HG03196 (cell line): Measurements from ENCODE around the gene IFI16.
"Not testable (repeated sequence)": the region's sequence is repeated elsewhere in the genome, so short reads cannot be mapped to it uniquely, and the experiment has no call there.

Experiments
- ATAC-seq: cut with Tn5 transposase; IDR thresholded peaks from one replicate; pipeline ENCODE4 v1.9.1; 2021; ENCODE audit not compliant: unreplicated experiment

The IFI16 gene

DNA sequence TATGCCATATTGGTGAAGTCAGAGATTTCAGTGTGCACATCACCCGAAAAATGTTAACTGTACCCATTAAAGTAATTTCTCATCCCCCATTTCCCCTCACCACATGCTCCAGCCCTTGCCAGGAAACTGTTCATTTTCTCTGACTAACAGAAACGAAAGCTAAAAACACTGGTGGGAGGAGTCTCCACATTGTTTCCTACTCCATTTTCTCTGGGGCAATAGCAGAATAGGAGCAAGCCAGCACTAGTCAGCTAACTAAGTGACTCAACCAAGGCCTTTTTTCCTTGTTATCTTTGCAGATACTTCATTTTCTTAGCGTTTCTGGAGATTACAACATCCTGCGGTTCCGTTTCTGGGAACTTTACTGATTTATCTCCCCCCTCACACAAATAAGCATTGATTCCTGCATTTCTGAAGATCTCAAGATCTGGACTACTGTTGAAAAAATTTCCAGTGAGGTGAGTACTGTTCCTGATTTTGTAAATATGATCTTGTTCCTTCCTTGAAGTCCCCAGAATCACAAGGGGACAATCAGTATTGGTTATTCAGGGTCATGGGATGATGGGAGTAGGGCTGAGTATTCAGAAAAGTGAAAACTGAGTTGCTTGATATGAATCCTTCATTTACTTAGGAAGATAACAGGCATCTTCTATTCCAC is at the start of gene IFI16:
Gene IFI16, plus strand, starts transcription at position 204 of the 658 bp plus-strand sequence. CDS start 4,774 bp downstream, outside the sequence.
- ATAC-seq: peak; percentile 73

DNA sequence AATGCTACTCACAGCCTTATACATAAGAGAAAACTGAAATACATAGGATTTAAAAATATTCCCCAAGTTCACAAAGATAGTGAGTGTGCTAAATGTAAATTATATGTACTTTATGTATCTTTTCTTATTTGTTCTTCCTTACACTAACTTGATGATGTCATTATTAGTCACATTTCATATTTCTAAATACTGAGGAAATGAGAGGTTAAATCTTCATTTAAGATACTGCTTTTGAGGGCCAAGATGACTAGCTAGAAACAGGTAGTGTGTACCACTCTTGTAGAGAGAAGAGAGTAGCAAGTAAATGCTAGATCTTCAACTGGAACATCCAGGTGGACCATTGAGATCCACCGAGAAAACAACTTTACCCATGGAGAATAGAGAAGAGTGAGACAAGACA is 48.5 kb upstream of the IFI16 start:
- ATAC-seq: no peak

DNA sequence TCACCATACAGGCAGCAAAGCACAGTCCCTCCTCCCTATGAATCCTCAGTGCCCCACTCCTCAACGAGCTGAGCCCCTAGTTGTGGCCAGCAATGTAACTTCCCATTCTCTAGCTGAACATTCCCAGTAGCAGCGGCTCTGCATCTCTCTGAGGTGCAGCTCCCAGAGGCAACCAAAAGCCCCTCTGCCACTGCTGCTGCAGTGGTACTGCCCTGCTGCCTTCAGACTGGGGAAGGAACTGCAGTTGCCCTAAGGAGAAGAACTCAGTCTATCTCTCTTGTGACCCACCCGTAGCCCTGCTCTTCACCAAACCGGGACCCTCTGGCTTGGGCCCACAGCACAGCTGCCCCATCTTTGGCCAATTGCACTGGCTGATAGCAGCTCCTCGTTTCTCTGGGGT is 46.7 kb upstream of the IFI16 start:
- no peak for ATAC-seq

DNA sequence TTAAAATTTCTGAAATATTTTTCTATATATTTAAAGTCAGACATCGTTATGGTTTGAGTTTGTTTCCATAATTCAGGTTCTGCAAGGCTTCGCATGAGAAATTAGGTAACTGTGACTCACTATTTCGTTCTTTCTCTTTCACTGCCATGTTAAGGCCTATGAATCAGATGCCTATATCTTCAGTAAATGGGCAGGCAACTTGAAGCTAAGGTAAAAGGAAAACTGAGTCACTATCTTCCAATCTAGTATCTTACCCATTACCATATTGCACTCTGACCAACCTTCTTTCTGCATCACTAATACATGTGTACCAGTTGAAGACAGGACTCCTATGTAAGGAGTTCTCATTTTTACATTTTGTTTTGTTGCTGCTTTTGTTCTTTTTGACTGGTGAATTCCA is 40.5 kb upstream of the IFI16 start:
- no peak for ATAC-seq

DNA sequence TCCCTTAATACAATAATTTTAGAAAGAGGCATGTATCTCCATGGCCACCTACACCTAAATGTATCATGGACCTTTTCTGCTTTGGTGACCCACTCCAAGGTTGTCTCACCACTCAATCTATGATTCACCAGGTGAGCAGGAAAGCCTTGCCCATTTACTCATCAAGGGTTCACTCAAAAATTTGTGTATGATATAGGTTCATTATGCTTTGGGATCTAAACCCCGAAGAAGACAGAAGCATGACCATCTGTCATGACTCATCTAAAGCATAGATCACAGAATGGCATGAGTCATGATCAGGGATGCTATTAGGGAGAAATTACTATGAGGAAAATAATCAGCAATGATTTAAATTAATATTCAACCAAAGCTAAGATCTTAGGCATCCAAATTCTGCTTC is 39.9 kb upstream of the IFI16 start:
- ATAC-seq: no peak

DNA sequence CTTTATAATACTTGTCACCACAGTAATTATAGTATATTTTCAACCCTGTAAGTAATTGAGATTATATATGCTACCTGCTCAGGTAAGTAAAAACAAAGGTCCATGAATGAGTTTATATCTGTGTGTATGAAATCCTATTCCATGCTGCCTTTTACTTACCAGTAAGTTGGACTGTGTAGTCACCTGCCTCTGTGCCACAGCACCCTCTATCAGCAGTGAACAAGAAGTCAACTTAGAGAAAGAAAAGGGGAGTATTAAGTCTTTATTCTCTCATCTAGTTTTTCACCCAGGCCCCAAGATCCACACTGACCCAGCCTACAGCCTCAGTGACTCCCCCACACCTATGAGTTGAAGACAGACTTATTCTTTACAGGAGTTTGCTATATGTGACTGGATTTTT is 36.9 kb upstream of the IFI16 start:
- ATAC-seq: no peak

DNA sequence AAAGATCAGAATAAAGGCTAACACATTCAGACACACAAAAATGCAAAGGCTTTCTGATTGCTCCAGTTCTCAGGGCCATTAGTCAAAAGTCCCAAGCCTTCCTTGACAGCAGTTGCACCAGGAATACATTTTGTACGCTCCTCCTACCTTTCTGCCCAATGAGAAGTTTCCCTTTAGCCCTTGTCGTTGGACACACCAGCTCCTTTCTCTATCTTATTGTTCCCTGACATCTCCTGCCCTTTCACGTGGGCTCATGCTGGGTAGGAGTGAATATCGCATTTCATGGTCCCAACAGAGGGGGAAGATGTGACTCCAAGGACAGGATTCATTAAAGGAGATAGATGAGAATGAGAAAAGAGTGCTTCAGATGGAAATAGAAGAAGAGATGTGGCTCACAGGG is 33.5 kb upstream of the IFI16 start:
- ATAC-seq: no peak

DNA sequence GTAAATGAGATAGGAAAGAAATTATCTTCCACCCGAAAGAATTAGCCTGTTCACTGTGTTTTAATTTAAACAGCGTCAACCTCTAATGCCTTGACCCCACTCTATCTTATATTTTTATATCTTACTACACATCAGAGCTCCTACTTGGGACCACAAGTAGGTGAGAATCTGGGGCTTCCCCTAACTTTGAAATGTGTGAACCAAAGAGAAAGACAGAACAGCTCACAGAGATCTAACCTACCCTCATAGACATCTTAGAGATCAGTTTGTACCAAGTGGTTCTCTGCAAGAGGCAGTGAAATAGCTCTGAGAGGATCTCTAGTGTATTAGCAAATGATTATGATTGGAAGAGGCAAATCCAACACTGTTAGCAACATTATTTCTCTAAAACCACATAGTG is 31.0 kb upstream of the IFI16 start:
- ATAC-seq: no peak

DNA sequence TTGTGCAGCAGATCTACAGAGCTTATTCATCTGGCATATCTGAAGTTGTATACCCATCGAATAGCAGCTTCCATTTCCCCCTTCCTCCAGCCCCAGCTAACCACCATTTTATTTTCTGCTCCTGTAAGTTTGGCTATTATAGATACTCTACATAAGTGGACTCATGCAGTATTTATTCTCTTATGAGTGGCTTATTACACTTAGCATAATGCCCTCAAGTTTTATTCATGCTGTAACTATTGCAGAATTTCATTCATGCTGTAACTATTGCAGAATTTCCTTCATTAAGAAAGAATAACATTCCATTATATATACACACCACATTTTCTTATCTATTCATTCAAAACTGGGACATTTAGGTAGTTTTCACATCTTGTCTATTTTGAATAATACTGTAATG is 30.5 kb upstream of the IFI16 start:
- ATAC-seq: no peak

DNA sequence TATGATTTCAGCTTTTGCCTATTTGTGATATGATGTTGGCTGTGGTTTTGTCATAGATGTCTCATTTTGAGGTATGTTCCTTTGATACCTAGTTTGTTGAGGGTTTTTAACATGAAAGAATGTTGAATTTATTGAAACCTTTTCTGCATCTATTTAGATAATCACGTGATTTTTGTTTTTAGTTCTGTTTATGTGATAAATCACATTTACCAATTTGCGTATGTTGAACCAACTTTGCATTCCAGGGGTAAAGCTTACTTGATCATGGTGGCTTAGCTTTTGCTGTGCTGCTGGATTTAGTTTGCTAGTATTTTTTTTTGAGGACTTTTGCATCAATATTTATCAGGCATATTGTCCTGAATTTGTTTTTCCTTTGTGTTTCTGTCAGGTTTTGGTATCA is 26.5 kb upstream of the IFI16 start:
- no peak for ATAC-seq

DNA sequence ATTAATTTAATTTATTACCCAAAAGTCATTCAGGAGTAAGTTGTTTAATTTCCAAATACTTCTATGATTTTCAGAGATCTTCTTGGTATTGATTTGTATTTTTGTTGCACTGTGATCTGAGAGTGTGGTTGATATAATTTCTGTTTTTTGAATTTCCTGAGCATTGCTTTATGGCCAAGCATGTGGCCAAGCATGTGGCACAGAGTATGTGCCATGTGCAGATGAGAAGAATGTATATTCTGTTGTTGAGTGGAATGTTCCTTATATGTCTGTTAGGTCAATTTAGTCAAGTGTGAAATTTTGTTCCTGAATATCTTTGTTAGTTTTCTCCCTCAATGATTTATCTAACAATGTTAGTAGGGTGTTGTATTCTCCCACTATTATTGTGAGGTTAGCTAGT is 25.3 kb upstream of the IFI16 start:
- no peak for ATAC-seq

DNA sequence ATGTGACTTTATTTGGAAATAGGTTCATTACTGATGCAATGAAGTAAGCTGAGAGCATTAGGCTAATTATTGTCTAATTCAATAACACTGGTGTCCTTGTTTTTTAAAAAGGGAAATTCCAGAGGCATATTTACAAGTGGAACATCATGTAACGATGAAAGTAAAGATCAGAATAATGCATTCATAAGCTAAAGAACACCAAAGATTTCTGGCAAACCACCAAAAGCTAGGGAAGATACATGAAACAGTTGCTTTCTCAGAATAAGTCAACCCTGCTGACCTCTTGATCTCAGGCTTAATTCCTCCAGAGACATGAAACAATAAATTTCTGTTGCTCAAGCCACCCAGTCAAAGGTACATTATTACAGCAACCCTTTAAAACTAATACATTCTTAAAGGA is 20.3 kb upstream of the IFI16 start:
- no peak for ATAC-seq

DNA sequence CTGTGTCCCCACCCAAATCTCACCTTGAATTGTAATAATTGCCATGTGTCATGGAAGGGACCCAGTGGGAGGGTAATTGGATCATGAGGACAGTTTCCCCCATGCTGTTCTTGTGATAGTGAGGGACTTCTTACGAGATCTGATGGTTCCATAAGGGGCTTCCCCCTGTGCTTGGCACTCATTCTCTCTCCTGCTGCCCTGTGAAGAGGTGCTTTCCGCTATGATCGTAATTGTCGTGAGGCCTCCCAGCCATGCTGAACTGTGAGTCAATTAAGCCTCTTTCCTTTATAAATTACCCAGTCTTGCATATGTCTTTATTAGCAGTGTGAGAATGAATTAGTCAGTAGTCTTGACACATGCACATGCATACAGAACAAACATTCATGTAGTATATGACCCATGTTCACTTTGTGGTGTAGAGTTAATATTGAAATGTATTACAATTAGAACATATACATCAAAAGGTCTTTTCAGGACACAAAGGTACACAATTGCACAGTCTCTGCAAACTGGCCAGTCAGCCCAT is 16.9 kb upstream of the IFI16 start:
- no peak for ATAC-seq

DNA sequence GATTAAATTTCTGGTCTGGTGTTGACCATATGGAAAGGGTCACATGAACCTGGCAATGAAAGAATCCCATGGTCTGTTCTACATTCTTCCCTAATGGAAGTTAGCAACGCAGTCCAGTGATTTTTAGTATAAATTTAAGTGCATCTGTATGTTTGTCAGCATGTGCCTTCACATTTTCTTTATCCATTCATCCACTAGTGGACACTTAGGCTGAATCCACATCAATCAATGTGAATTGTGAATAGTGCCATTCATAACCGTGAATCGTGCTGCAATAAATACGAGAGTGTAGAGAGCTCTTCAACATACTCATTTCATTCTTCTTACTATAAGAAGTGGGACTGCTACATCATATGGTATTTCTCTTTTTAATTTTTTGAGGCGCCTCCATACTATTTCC is 12.7 kb upstream of the IFI16 start:
- ATAC-seq: no peak

DNA sequence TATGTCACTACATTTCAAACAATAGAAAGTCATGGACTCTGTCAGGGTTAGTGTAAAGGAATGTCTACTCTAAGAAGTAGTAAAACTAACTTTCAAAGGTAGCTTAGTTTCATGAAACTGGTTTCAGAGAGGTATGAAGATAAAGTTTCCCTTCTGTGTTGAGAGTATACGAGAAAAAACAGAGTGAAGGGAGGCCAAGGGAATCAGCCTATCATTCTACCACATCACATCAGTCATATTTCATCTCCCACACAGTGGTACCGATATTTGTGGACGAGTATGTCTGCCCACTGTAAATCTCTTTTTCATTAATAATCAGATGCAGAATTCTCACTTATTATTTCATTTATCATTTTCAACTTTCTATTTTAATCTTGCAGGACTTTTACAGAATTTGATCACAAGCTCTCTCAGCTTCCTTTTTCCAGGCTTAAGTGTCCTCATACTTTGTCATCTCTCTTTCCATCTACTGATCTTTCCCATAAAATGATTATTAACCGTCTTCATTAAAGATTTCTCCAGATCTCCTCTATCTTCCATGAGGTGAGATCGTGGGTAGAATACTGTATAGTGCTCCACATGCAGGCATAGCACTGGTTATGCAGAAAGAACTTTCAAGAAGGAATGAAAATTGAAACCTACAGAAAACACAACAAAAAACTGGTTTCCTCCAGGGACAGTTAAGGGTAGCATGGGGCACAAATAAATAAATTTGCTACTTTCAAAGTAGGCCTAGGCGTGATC is 11.5 kb upstream of the IFI16 start:
- ATAC-seq: no peak

DNA sequence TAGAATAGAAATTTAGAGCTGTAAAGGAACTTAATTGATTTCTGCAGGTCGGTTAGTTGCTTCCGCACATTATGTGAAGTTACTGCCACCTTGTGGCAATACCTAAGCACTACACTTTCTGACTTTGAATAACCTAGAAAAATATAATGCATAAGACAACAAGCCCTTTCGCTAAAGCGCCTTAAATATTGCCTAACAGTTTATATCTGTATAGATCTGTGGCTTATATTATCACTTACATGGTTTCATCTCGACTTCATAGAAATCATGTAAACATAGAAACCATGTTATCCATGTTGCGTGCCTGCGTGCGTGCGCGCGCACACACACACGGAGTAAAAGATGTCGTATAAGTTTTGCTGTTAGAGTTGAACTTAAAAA is 10.9 kb upstream of the IFI16 start:
- ATAC-seq: no peak

DNA sequence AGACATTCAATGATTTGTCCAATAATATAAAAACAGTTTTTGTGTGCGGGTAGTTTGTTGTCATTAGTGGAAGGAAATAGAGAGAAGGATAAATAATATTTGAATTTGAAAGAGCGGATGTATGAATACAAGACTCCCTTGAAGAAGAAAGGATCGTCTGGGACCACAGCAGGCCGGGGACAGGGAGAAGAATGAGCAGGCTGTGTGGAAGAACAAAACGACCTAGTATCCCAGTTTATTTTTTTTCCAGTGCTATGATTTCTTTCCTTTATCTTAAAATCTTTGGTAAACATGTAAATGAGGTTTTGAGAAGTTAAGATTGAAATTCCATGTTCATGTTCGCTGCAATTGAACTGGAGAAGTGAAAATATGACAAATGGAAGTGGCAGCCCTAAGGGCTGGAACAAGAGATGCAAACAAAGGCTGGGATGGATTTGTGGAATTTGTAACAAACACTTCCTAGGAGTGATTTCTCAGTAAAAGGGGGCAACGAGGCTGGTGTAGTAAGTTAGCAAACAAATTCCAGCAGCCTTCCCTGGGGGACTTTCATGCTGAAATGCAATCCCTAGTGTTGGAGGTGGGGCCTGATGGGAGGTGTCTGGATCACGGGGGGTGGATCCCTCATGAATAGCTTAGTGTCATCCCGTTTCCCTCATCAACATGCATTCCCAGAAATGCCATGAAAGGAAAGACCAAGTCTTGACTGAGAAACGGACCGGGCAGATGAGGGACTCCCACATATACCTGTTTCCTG is 10.2 kb upstream of the IFI16 start:
- ATAC-seq: no peak

DNA sequence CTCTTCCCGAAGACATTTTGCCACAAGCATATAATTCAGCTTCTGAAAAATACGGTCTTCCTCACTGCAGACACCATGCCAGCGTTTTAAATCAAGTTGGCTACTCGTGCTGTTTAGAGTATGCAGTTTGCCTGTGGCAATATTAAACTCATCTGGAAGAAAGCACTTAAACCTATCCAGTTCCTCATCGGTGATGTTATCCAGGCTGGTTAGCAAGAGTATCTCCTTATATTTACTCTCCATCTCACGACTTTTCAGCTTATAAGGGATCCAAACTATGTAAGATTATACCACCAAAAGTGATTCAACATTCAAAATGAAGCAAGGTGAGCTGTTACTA is 9.7 kb upstream of the IFI16 start:
- ATAC-seq: no peak

DNA sequence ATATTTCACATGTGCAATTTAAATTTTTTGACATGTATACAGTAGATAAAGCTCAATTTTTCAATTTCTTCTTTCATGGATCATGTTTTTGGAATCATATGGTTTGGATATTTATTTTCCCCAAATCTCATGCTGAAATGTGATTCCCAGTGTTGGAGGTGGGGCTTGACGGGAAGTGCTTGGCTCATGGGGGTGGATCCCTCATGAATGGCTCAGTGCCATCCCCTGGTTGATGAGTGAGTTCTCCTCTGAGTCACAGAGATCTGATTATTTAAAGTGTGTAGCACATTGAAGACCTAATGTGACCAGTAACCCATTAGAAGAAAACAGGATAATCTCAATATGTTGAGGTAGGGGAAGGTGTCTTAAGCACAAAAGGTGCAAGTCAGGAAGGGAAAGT is 9.1 kb upstream of the IFI16 start:
- no peak for ATAC-seq

DNA sequence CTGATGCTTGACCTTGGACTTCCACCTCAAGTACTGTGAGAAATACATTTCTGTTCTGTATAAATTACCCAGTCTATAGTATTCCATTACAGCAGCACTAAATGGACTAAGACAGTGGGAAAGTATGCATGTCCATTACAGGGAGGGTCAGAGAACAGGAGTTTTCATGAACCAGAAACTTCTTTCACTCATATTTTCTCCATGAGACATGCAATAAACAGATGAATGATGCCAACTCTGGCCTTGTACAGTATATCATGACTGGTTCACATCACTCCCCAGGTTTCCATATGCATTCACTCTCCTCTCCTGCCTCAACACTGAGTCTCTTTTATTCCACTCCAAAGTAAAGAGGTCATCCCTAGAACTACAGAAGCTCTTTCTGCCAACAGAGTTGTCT is 4.5 kb upstream of the IFI16 start:
- ATAC-seq: no peak

DNA sequence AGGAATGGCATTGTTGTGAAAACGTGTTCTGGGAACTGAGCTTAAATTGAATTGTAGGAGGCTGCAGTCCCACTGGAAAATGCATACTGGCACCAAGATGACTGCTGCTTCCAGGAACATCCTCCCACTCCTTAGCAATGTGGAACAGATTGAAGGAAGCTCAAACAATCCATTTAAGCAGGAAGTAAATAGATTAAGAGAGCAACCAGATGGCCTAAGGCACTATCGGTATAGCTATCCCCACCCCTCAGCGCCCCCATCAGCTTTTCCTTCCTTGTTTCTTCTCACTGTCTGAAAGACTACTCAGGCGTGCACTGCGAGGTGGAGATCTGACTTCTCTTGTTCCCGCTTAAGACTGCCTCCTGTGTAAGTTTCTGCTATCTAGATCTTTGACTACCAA is 4.0 kb upstream of the IFI16 start:
- no peak for ATAC-seq

DNA sequence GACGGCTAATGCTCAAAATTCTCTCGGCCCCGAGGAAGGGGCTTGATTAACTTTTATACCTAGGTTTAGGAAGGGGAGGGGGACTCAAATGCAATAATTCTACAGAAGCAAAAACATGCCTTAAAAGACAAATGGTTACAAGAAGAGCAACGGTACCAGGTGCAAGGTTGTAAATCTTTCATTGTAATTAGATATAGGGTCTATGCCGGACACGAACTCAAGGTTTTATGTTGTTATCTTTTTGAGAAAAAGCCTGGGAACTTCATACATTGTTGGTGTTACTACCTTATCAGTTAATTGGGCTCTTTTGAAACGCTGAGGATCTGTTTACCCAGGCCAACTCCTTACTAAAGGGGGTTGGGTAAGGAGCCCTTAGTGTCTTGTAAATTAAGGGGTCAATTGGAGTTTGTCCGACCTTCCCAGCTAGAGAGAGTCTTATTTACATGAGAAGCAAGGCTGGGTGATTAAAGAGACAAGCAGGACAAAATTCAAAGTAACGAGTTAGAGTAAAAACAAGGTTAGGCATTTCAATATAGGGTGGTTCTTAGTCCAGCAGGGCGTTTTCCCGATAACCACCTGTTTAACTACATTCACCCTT is 3.4 kb upstream of the IFI16 start:
- not testable (repeated sequence) for ATAC-seq
